Measurements from ENCODE around the gene NR1D2. TPM values are rescaled to one million over a fixed set of nuclear protein-coding genes. Genes with fewer than 3 reads are reported as not detected.

Gene NR1D2
- total and polyA plus RNA-seq, 8 donors = 4.9 to 26.2 (median 13.5) TPM

- ATAC-seq (no peak), FAIRE-seq (no peak), DNase-seq (no peak)
- peaks cover 0 to 5% (median 0%) of the 10 kb centered on the region in 3 donors for H3K4me1 ChIP-seq
- no peaks in the 10 kb centered on the region for H3K9me3 ChIP-seq
- intact Hi-C loops (cut with DNase I) = no loop called here
- no peak overlapping the region for H3K4me3 ChIP-seq
- 72 to 81% methylated on average over 5 of the region's 5 CpGs for WGBS, 2 donors
- H3K27ac ChIP-seq = no peak overlapping the region
- H3K27me3 ChIP-seq = no peaks in the 10 kb centered on the region
- no peak for TF ChIP-seq CTCF (IDR thresholded peaks at IDR 0.05)
- H3K36me3 ChIP-seq = no peaks in the 10 kb centered on the region
These were observed 4.3 kb upstream of the NR1D2 start for GRCh38 chr3:23940775-23941174.

GRCh38 chr3:23941440-23941839 is 3.6 kb upstream of the NR1D2 start:
- DNase-seq = no peak
- no peak for FAIRE-seq
- intact Hi-C loops (cut with DNase I) = no loop called here
- Histone ChIP-seq H3K36me3 (no peaks in the 10 kb centered on the region), H3K27me3 (no peaks in the 10 kb centered on the region), H3K27ac (no peak overlapping the region), H3K4me3 (no peak overlapping the region), H3K4me1 (peaks cover 0 to 5% (median 0%) of the 10 kb centered on the region in 3 donors), H3K9me3 (no peaks in the 10 kb centered on the region)
- TF ChIP-seq CTCF (IDR thresholded peaks at IDR 0.05) = no peak
- ATAC-seq = no peak
- 73 to 82% methylated on average over 4 of the region's 4 CpGs for WGBS, 2 donors

GRCh38 chr3:23942546-23942945 is 2.5 kb upstream of the NR1D2 start:
- H3K4me1 ChIP-seq = peaks cover 4 to 12% (median 10%) of the 10 kb centered on the region in 3 donors
- WGBS, 2 donors = 84% methylated on average over 11 of the region's 11 CpGs
- no peak for FAIRE-seq
- no peaks in the 10 kb centered on the region for H3K9me3 ChIP-seq
- H3K27me3 ChIP-seq = no peaks in the 10 kb centered on the region
- DNase-seq = no peak
- ATAC-seq = no peak
- no peak overlapping the region for H3K27ac ChIP-seq
- TF ChIP-seq CTCF (IDR thresholded peaks at IDR 0.05) = no peak
- H3K4me3 ChIP-seq = no peak overlapping the region
- no peaks in the 10 kb centered on the region for H3K36me3 ChIP-seq
- intact Hi-C loops (cut with DNase I) = no loop called here

- Histone ChIP-seq H3K27me3 (no peaks in the 10 kb centered on the region), H3K27ac (peak overlapping the region; percentile 87 to 99 (median 97)), H3K4me1 (peaks cover 13 to 22% (median 17%) of the 10 kb centered on the region in 3 donors), H3K9me3 (no peaks in the 10 kb centered on the region), H3K36me3 (no peaks in the 10 kb centered on the region), H3K4me3 (peak overlapping the region; percentile 40 to 78 (median 68))
- no peak for TF ChIP-seq CTCF (IDR thresholded peaks at IDR 0.05)
- WGBS, 2 donors = 7 to 10% methylated on average over 13 of the region's 13 CpGs
- DNase-seq (no peak), FAIRE-seq (no peak), ATAC-seq (no peak)
- intact Hi-C loops (cut with DNase I) = no loop called here
These were observed 891 bp upstream of the NR1D2 start for GRCh38 chr3:23944007-23944783.

GRCh38 chr3:23945663-23945912 is 502 bp downstream of the NR1D2 start:
- Histone ChIP-seq H3K36me3 (no peaks in the 10 kb centered on the region), H3K4me1 (peaks cover 27 to 36% (median 29%) of the 10 kb centered on the region in 3 donors)
- no peak for FAIRE-seq

More at GRCh38 chr3:23945663-23945912, 502 bp downstream of the NR1D2 start:
- WGBS, 2 donors = 0 to 1% methylated on average over 5 to 39 of the region's 39 CpGs
- H3K4me3 ChIP-seq = peak overlapping the region; percentile 40 to 78 (median 68)
- DNase-seq (no peak), ATAC-seq (no peak)
- peak overlapping the region; percentile 87 to 99 (median 97) for H3K27ac ChIP-seq
- no peaks in the 10 kb centered on the region for H3K27me3 ChIP-seq
- no peaks in the 10 kb centered on the region for H3K9me3 ChIP-seq
- intact Hi-C loops (cut with DNase I) = no loop called here
- no peak for TF ChIP-seq CTCF (IDR thresholded peaks at IDR 0.05)
